ENCODE measurements around the gene EGFLAM. TPM values are rescaled to one million over a fixed set of nuclear protein-coding genes. Genes with fewer than 3 reads are reported as not detected.

EGFLAM gene
- total RNA-seq, 1 donor, result 11.2 TPM

DNA sequence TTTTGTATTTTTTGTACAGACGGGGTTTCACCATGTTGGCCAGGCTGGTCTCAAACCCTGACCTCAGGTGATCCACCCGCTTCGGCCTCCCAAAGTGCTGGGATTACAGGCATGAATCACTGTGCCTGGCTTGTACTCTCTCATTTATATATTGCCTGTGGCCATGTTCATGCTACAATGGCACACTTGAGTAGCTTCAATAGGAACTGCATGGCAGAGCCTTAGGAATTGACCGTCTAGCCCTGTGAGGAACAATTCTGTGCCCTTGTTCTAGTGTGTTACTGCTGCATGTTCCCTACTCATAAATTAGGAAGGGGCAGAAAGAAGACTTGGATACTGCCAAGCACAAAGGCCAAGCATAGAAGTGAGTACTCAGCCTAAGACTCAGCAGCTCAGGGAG lies 193.8 kb downstream of the EGFLAM start:
- H4K20me1 ChIP-seq (ENCODE audit: insufficient read depth, low read length), result no peaks in the 10 kb centered on the region
- no peaks in the 10 kb centered on the region for H3K4me1 ChIP-seq (ENCODE audit: insufficient read depth, low read length)
- H3K36me3 ChIP-seq (ENCODE audit: insufficient read depth, low read length), result peaks cover 57% of the 10 kb centered on the region
- no peak for DNase-seq (ENCODE audit: insufficient read length, low spot score, missing footprints)
- no peak overlapping the region for H2AFZ ChIP-seq (ENCODE audit: low read length)
- TF ChIP-seq, protein P1, sequence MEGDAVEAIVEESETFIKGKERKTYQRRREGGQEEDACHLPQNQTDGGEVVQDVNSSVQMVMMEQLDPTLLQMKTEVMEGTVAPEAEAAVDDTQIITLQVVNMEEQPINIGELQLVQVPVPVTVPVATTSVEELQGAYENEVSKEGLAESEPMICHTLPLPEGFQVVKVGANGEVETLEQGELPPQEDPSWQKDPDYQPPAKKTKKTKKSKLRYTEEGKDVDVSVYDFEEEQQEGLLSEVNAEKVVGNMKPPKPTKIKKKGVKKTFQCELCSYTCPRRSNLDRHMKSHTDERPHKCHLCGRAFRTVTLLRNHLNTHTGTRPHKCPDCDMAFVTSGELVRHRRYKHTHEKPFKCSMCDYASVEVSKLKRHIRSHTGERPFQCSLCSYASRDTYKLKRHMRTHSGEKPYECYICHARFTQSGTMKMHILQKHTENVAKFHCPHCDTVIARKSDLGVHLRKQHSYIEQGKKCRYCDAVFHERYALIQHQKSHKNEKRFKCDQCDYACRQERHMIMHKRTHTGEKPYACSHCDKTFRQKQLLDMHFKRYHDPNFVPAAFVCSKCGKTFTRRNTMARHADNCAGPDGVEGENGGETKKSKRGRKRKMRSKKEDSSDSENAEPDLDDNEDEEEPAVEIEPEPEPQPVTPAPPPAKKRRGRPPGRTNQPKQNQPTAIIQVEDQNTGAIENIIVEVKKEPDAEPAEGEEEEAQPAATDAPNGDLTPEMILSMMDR (IDR thresholded peaks at IDR 0.05; ENCODE audit: extremely low read depth, low read depth, low read length), result no peak
- H3K79me2 ChIP-seq (ENCODE audit: insufficient read depth, low read length), result no peaks in the 10 kb centered on the region
- H3K9me3 ChIP-seq (ENCODE audit: low read depth, low read length), result no peaks in the 10 kb centered on the region
- no peaks in the 10 kb centered on the region for H3K27me3 ChIP-seq (ENCODE audit: insufficient read depth, low read length)
- no peak overlapping the region for H3K27ac ChIP-seq (ENCODE audit: low read depth, low read length)
- H3K4me2 ChIP-seq (ENCODE audit: insufficient read depth, low read length), result no peak overlapping the region
- H3K4me3 ChIP-seq (ENCODE audit: insufficient read depth, low read length), result no peak overlapping the region

DNA sequence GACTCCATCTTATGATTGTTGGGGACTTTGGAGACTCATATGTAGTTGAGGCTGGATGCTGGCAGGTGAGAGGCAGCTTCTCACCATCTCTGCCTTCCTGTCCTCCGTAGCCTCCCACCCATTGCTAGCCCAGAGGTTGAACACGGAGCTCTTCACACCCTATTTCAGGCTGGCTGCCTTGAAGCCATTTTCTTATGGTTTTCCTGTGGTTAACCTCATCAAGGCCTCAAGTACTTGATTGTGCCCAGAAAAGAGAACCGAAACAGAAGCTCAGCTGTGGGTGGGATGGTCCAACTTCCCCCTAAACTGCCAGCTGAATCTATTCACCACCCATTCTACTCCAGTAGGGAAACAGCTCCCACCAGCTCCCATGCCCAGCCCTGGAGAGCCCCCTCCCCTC lies 195.1 kb downstream of the EGFLAM start:
- DNase-seq (ENCODE audit: insufficient read length, low spot score, missing footprints), result peak; percentile 11
- no peak overlapping the region for H3K4me2 ChIP-seq (ENCODE audit: insufficient read depth, low read length)

DNA sequence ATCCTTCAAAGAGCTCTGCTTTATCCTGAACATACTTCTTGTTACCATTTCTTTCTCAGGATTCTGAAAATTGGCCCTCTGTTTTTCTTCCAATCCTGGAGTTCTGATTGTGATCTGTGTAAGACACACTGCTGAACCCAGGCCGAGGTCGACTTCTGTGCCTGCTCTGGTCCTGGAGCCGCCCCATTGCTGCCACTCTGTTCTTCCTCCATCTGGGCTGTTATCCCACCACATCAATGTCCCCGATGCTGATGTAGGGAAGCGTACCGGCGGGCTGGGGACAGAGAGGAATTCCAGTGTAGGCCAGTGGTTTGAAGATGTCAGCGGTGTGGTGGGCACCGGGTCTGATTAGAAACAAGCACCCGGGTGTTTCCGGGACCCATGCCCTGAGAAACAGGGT lies 195.6 kb downstream of the EGFLAM start:
- Histone ChIP-seq H3K27ac (ENCODE audit: low read depth, low read length) (no peak overlapping the region), H3K4me3 (ENCODE audit: insufficient read depth, low read length) (no peak overlapping the region), H3K9me3 (ENCODE audit: low read depth, low read length) (no peaks in the 10 kb centered on the region), H2AFZ (ENCODE audit: low read length) (no peak overlapping the region), H3K4me1 (ENCODE audit: insufficient read depth, low read length) (no peaks in the 10 kb centered on the region), H3K27me3 (ENCODE audit: insufficient read depth, low read length) (no peaks in the 10 kb centered on the region), H3K36me3 (ENCODE audit: insufficient read depth, low read length) (peaks cover 51% of the 10 kb centered on the region), H3K79me2 (ENCODE audit: insufficient read depth, low read length) (no peaks in the 10 kb centered on the region), H4K20me1 (ENCODE audit: insufficient read depth, low read length) (no peaks in the 10 kb centered on the region), H3K4me2 (ENCODE audit: insufficient read depth, low read length) (no peak overlapping the region)
- TF ChIP-seq, protein P1 (IDR thresholded peaks at IDR 0.05; ENCODE audit: extremely low read depth, low read depth, low read length), result no peak
- no peak for DNase-seq (ENCODE audit: insufficient read length, low spot score, missing footprints)

More for the DNA sequence above, 195.1 kb downstream of the EGFLAM start:
- peaks cover 56% of the 10 kb centered on the region for H3K36me3 ChIP-seq (ENCODE audit: insufficient read depth, low read length)
- H2AFZ ChIP-seq (ENCODE audit: low read length), result no peak overlapping the region
- H4K20me1 ChIP-seq (ENCODE audit: insufficient read depth, low read length), result no peaks in the 10 kb centered on the region
- H3K9me3 ChIP-seq (ENCODE audit: low read depth, low read length), result no peaks in the 10 kb centered on the region
- no peak overlapping the region for H3K4me3 ChIP-seq (ENCODE audit: insufficient read depth, low read length)
- TF ChIP-seq, protein P1 (IDR thresholded peaks at IDR 0.05; ENCODE audit: extremely low read depth, low read depth, low read length), result no peak
- no peaks in the 10 kb centered on the region for H3K27me3 ChIP-seq (ENCODE audit: insufficient read depth, low read length)
- H3K79me2 ChIP-seq (ENCODE audit: insufficient read depth, low read length), result no peaks in the 10 kb centered on the region
- H3K27ac ChIP-seq (ENCODE audit: low read depth, low read length), result no peak overlapping the region
- H3K4me1 ChIP-seq (ENCODE audit: insufficient read depth, low read length), result no peaks in the 10 kb centered on the region

DNA sequence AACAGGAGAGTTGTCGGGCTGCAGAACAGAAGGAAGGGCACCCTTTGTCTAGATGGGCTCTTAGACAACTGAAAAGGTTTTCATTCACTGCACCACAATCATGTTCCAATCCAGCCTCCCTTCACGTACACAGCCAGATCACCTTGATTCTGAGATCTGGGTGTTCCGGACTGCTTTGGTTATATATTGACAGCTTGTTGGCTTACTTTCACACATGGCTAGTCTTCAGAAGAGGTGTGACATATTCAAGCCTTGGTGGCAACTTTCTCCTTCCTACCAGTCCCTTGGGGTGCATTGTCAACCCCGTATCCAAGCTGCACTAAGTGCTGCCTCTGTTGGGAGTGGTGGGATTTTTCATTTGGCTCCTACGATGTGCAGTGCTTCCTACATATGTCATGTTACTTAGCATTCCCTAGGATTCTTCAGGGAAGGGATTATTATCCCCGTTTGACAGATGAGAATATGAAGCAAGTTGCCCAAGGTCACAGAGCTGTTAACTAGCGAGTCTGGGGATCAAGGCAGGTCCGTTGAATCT lies 197.5 kb downstream of the EGFLAM start:
- Histone ChIP-seq H3K79me2 (ENCODE audit: insufficient read depth, low read length) (no peaks in the 10 kb centered on the region), H2AFZ (ENCODE audit: low read length) (no peak overlapping the region), H3K9me3 (ENCODE audit: low read depth, low read length) (no peaks in the 10 kb centered on the region), H4K20me1 (ENCODE audit: insufficient read depth, low read length) (no peaks in the 10 kb centered on the region), H3K4me1 (ENCODE audit: insufficient read depth, low read length) (no peaks in the 10 kb centered on the region), H3K4me3 (ENCODE audit: insufficient read depth, low read length) (no peak overlapping the region), H3K27me3 (ENCODE audit: insufficient read depth, low read length) (no peaks in the 10 kb centered on the region), H3K4me2 (ENCODE audit: insufficient read depth, low read length) (no peak overlapping the region), H3K27ac (ENCODE audit: low read depth, low read length) (no peak overlapping the region), H3K36me3 (ENCODE audit: insufficient read depth, low read length) (peaks cover 37% of the 10 kb centered on the region)
- TF ChIP-seq, protein P1 (IDR thresholded peaks at IDR 0.05; ENCODE audit: extremely low read depth, low read depth, low read length), result no peak
- no peak for DNase-seq (ENCODE audit: insufficient read length, low spot score, missing footprints)
